PC-9 (cell line): ENCODE data around the gene SLC43A1. TPM values are rescaled to one million over a fixed set of nuclear protein-coding genes. Genes with fewer than 3 reads are reported as not detected.
"Not testable (repeated sequence)": the region's sequence is repeated elsewhere in the genome, so short reads cannot be mapped to it uniquely, and the experiment has no call there.

Source experiments
- BruUV-seq: library from RNA; stranded (reverse); fragments of 400-500 nt; replicated peaks from 2 replicates; lab custom pipeline; 2021; lab: Mats Ljungman, UMichigan
- CTCF ChIA-PET: fragments of 300-600 bp; sonication (Branson Sonifier 250); formaldehyde crosslinking; loops from one replicate; lab custom pipeline; 2022; ENCODE audit warnings: antibody characterized with exemption; lab: Charles Lee
- POLR2A ChIA-PET: fragments of 300-600 bp; sonication (Branson Sonifier 250); formaldehyde crosslinking; loops from one replicate; lab custom pipeline; 2022; ENCODE audit warnings: antibody characterized with exemption; ENCODE audit not compliant: unreplicated experiment; lab: Charles Lee
- DNase-seq, 2 experiments: peaks; one replicate each; pipeline versions ENCODE4 v3.0.0 to v3.0.0-alpha.2; 2015 to 2022; ENCODE audit warnings: mixed read lengths in 1 of 2
- H2AFZ ChIP-seq: fragments of 200-600 bp; sonication (generic); 2 replicates; pipeline ENCODE4 v1.8.1; 2017; ENCODE audit warnings: antibody characterized with exemption
- H3F3A ChIP-seq: fragments of 200-600 bp; sonication (generic); 2 replicates; pipeline ENCODE4 v1.8.1; 2017; ENCODE audit warnings: antibody characterized with exemption, mild to moderate bottlenecking, low read depth; ENCODE audit not compliant: insufficient read depth
- H3K27ac ChIP-seq: fragments of 200-600 bp; sonication (generic); 2 replicates; pipeline ENCODE4 v1.6.1; 2016; ENCODE audit warnings: mixed run types
- H3K27me3 ChIP-seq: fragments of 200-600 bp; sonication (generic); 2 replicates; pipeline ENCODE4 v1.6.1; 2016; ENCODE audit warnings: low read depth, mixed run types; ENCODE audit not compliant: insufficient read depth
- H3K36me3 ChIP-seq: fragments of 200-600 bp; sonication (generic); 2 replicates; pipeline ENCODE4 v1.6.1; 2016; ENCODE audit warnings: low read depth, mixed run types
- H3K4me1 ChIP-seq: fragments of 200-600 bp; sonication (generic); replicated peaks from 2 replicates; pipeline ENCODE4 v1.6.1; 2016; ENCODE audit warnings: mixed run types; ENCODE audit not compliant: insufficient read depth
- H3K4me2 ChIP-seq: fragments of 200-600 bp; sonication (generic); 2 replicates; pipeline ENCODE4 v1.6.1; 2017; ENCODE audit warnings: mixed run types
- H3K4me3 ChIP-seq: fragments of 200-600 bp; sonication (generic); 2 replicates; pipeline ENCODE4 v1.6.1; 2016; ENCODE audit warnings: mixed run types
- H3K79me2 ChIP-seq: fragments of 200-600 bp; sonication (generic); 2 replicates; pipeline ENCODE4 v1.6.1; 2017; ENCODE audit warnings: low read depth, mixed run types
- H3K9me2 ChIP-seq: fragments of 200-600 bp; sonication (generic); 2 replicates; pipeline ENCODE4 v1.8.1; 2017; ENCODE audit warnings: mild to moderate bottlenecking; ENCODE audit not compliant: insufficient read depth
- H3K9me3 ChIP-seq: fragments of 200-600 bp; sonication (generic); 2 replicates; pipeline ENCODE4 v1.8.1; 2016; ENCODE audit warnings: low read depth; ENCODE audit not compliant: insufficient read depth
- H4K20me1 ChIP-seq: fragments of 200-600 bp; sonication (generic); 2 replicates; pipeline ENCODE4 v1.8.1; 2017; ENCODE audit not compliant: insufficient read depth
- EZH2 ChIP-seq: fragments of 200-600 bp; sonication (generic); IDR thresholded peaks from 2 replicates; pipeline ENCODE4 v1.8.0; 2017; ENCODE audit warnings: antibody characterized with exemption, low read depth
- intact Hi-C: fragments of 100-400 bp; cut with micrococcal nuclease; formaldehyde crosslinking; loops from one replicate; pipeline ENCODE4 v1.10.0; 2022; ENCODE audit not compliant: unreplicated experiment
- total RNA-seq: library from RNA; stranded (reverse); gene quantifications from 2 replicates; pipeline ENCODE4 v1.2.3, GENCODE V29; 2021
- TF ChIP-seq, protein P1 (sequence below): fragments of 200-600 bp; sonication (generic); conservative IDR thresholded peaks from 2 replicates; pipeline ENCODE4 v1.6.1; 2017; ENCODE audit warnings: mixed run types, antibody characterized with exemption, mild to moderate bottlenecking, moderate library complexity

SLC43A1 gene
- total RNA-seq, 1 experiment from 2014 or later: 4.0 TPM

DNA sequence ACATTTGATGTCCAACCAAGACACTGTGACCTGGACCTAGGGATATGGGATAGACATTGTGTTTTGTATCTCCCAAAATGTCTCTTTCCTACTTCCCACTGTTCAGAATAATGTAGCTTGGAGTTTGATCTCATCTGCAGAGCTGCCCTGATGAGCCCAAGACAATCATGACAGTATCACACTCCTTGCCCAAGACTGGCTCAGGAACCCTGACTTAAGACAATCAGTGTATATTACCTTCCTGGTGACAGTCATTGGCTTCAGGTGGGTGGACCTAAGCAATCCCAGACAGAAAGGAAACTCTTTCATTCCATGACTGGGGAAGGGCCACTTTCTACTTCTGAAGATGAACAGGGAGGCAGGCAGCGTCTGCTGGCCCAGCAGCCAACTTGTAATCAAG is 69.4 kb downstream of the SLC43A1 start:
- CTCF ChIA-PET: no interaction called here
- no peak for DNase-seq
- intact Hi-C loops: no loop called here

DNA sequence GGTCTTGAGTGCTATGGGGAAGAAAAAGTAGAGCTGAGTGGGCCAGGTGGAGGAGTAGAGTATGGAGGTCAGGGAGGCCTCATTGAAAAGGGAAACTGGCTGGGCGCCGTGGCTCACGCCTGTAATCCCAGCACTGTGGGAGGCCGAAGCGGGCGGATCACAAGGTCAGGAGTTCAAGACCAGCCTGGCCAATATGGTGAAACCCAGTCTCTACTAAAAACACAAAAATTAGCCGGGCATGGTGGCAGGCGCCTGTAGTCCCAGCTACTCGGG is 70.4 kb downstream of the SLC43A1 start:
- H4K20me1 ChIP-seq, DNase-seq, H3K9me2 ChIP-seq, H3K9me3 ChIP-seq, H3K79me2 ChIP-seq, H3K27me3 ChIP-seq, H2AFZ ChIP-seq, H3K4me3 ChIP-seq, H3K36me3 ChIP-seq, BruUV-seq, POLR2A ChIA-PET, intact Hi-C loops, CTCF ChIA-PET: not testable (repeated sequence)
- Histone ChIP-seq H3K4me2 (peak overlapping the region; percentile 32), H3K4me1 (peaks cover 36% of the 10 kb centered on the region), H3F3A (peaks cover 12% of the 10 kb centered on the region; the same call in 1 of the 2 replicates), H3K27ac (peak overlapping the region; percentile 62)

More for the DNA sequence above, 69.4 kb downstream of the SLC43A1 start:
- no peak overlapping the region for H3K4me2 ChIP-seq
- TF ChIP-seq EZH2: no peak
- TF ChIP-seq, protein P1, sequence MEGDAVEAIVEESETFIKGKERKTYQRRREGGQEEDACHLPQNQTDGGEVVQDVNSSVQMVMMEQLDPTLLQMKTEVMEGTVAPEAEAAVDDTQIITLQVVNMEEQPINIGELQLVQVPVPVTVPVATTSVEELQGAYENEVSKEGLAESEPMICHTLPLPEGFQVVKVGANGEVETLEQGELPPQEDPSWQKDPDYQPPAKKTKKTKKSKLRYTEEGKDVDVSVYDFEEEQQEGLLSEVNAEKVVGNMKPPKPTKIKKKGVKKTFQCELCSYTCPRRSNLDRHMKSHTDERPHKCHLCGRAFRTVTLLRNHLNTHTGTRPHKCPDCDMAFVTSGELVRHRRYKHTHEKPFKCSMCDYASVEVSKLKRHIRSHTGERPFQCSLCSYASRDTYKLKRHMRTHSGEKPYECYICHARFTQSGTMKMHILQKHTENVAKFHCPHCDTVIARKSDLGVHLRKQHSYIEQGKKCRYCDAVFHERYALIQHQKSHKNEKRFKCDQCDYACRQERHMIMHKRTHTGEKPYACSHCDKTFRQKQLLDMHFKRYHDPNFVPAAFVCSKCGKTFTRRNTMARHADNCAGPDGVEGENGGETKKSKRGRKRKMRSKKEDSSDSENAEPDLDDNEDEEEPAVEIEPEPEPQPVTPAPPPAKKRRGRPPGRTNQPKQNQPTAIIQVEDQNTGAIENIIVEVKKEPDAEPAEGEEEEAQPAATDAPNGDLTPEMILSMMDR: no peak
- H3K9me3 ChIP-seq: no peaks in the 10 kb centered on the region
- H2AFZ ChIP-seq: no peak overlapping the region
- POLR2A ChIA-PET: no interaction called here
- no peaks in the 10 kb centered on the region for H4K20me1 ChIP-seq
- H3K4me1 ChIP-seq: peaks cover 32% of the 10 kb centered on the region
- peaks cover 12% of the 10 kb centered on the region; the same call in 1 of the 2 replicates for H3F3A ChIP-seq
- no TSS peak for BruUV-seq
- H3K4me3 ChIP-seq: no peak overlapping the region
- no peak overlapping the region for H3K27ac ChIP-seq
- no peaks in the 10 kb centered on the region for H3K9me2 ChIP-seq
- H3K79me2 ChIP-seq: no peaks in the 10 kb centered on the region
- H3K36me3 ChIP-seq: no peaks in the 10 kb centered on the region
- no peaks in the 10 kb centered on the region for H3K27me3 ChIP-seq

DNA sequence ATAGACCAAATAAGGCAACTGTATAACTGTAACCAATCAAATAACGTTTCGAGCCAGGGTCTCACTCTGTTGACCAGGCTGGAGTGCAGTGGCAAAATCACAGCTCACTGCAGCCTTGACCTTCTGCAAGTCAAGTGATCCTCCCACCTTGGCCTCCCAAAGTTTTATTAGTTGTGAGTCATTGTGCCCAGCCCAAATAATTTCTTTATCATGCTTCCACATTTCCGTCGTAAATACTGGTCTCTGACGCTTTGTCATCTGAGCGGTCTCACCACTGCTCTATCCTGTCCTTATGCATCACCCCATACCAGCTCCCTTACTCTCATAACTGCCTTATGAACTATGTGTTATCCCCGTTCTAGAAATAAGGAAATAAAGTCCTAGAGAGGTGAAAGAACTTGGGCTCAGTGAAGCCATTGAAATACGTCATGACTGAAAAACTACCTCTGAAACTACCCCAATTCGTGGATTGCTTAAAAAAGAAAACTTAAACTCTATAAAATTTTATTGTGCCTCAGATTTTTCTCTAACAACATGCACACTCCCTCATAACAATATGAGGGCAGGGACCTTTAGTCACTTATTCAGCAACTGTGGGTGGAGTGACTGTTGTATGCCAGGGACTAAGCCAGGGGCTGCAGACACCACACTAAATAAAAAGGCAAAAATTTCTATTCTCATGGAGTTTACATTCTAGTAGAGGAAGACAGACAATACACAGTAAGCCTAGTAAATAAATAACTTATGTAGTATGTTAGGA is 71.0 kb downstream of the SLC43A1 start:
- Histone ChIP-seq H3F3A (peaks cover 12% of the 10 kb centered on the region; the same call in 1 of the 2 replicates), H3K27ac (peak overlapping the region; percentile 62), H3K4me1 (peaks cover 36% of the 10 kb centered on the region), H3K79me2 (no peaks in the 10 kb centered on the region), H2AFZ (no peak overlapping the region; the same call in 1 of the 2 replicates), H3K4me2 (peak overlapping the region; percentile 32), H3K36me3 (no peaks in the 10 kb centered on the region), H3K4me3 (no peak overlapping the region), H4K20me1 (no peaks in the 10 kb centered on the region), H3K9me3 (no peaks in the 10 kb centered on the region), H3K9me2 (no peaks in the 10 kb centered on the region), H3K27me3 (no peaks in the 10 kb centered on the region)
- CTCF ChIA-PET: no interaction called here
- DNase-seq: peak in 1 of 2 experiments; percentile 93
- BruUV-seq: no TSS peak
- POLR2A ChIA-PET: no interaction called here
- TF ChIP-seq, protein P1: no peak
- TF ChIP-seq EZH2: no peak
- intact Hi-C loops: no loop called here
